ENCODE results near the gene ING3. TPM values are rescaled to one million over a fixed set of nuclear protein-coding genes. Genes with fewer than 3 reads are reported as not detected.
A peak's percentile ranks its signal among the peaks of the same experiment; 100 is the strongest.

Gene ING3
- total RNA-seq, 1 experiment from 2014 or later, result 23.1 TPM

DNA sequence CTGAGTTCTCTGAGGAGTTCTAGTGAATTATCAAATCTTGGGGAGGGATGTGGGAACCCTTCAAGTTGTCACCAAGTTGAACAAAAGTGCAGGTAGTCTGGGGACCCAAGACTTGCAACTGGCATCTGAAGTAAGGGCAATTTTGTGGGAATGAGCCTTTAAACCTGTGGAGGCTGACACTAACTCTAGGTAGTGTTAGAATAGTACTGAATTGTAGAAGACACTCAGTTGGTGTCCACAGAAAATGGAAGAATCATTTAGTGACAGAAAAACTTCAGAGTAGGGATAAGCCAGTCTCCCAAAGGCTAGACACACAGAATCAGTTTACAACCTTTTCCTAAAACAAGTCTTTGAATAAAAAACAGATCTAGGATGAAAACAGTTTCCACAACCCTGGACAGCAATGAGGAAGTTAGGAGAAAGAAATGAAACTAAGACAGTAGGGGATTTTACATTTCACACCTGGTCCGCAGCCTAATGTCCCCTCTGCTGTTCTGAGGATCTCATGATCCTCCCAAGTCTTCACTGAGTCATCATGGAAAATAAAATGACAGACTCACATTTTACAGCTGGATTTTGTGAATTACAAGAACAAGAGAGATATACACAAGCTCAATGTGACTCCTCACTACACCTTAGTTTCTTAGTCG, 23.0 kb upstream of the ING3 start:
- Histone ChIP-seq H2BK20ac (ENCODE audit: low read depth, low read length, poor library complexity, severe bottlenecking) (no peak overlapping the region), H3K56ac (ENCODE audit: insufficient read length, low read depth, low read length) (no peak overlapping the region), H3K9me3 (ENCODE audit: control insufficient read depth, low read depth, low read length) (no peaks in the 10 kb centered on the region), H3K23me2 (ENCODE audit: insufficient read length, low read depth, low read length, poor library complexity, severe bottlenecking) (no peaks in the 10 kb centered on the region), H2AFZ (ENCODE audit: low read length) (peak overlapping the region; percentile 12), H3T11ph (ENCODE audit: low read length) (no peak overlapping the region), H3K27ac (ENCODE audit: insufficient read length, low read depth, low read length) (no peak overlapping the region), H4K20me1 (ENCODE audit: control insufficient read depth, insufficient read depth, insufficient read length) (no peaks in the 10 kb centered on the region), H3K79me1 (ENCODE audit: insufficient read depth, low read depth, low read length, poor library complexity, severe bottlenecking) (no peaks in the 10 kb centered on the region), H2BK15ac (ENCODE audit: low read depth, low read length) (no peak overlapping the region), H2BK5ac (ENCODE audit: insufficient read length, low read length) (no peak overlapping the region), H3K4me1 (ENCODE audit: insufficient read depth, low read length) (peaks cover 6% of the 10 kb centered on the region; the same call in 1 of the 2 replicates), H4K91ac (ENCODE audit: insufficient read length, low read depth, low read length) (no peak overlapping the region), H3K23ac (ENCODE audit: insufficient read length, low read depth, low read length) (no peak overlapping the region), H2AK5ac (ENCODE audit: insufficient read length, low read length) (no peak overlapping the region), H3K14ac (ENCODE audit: insufficient read depth, low read length) (no peak overlapping the region), H4K5ac (ENCODE audit: insufficient read length, low read depth, low read length) (no peak overlapping the region), H3K9ac (ENCODE audit: extremely low read depth, insufficient read length, low read length) (no peak overlapping the region), H3K18ac (ENCODE audit: insufficient read length, low read depth, low read length) (peak overlapping the region; percentile 57), H3K4ac (ENCODE audit: low read depth, low read length) (no peak overlapping the region), H3K4me2 (ENCODE audit: insufficient read depth, insufficient read length, low read length) (no peak overlapping the region), H3K27me3 (ENCODE audit: insufficient read depth, low read length) (no peaks in the 10 kb centered on the region), H3K79me2 (ENCODE audit: insufficient read depth, low read length) (no peaks in the 10 kb centered on the region), H2BK120ac (ENCODE audit: low read depth, low read length, poor library complexity, severe bottlenecking) (no peak overlapping the region), H2BK12ac (ENCODE audit: insufficient read length, low read depth, low read length) (no peak overlapping the region), H4K8ac (replicated peaks; ENCODE audit: insufficient read length, low read depth, low read length) (no peak overlapping the region)
- TF ChIP-seq, protein P1, sequence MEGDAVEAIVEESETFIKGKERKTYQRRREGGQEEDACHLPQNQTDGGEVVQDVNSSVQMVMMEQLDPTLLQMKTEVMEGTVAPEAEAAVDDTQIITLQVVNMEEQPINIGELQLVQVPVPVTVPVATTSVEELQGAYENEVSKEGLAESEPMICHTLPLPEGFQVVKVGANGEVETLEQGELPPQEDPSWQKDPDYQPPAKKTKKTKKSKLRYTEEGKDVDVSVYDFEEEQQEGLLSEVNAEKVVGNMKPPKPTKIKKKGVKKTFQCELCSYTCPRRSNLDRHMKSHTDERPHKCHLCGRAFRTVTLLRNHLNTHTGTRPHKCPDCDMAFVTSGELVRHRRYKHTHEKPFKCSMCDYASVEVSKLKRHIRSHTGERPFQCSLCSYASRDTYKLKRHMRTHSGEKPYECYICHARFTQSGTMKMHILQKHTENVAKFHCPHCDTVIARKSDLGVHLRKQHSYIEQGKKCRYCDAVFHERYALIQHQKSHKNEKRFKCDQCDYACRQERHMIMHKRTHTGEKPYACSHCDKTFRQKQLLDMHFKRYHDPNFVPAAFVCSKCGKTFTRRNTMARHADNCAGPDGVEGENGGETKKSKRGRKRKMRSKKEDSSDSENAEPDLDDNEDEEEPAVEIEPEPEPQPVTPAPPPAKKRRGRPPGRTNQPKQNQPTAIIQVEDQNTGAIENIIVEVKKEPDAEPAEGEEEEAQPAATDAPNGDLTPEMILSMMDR (conservative IDR thresholded peaks at IDR 0.05), result no peak
- H3K27me3 Mint-ChIP-seq (ENCODE audit: low read depth), result no peaks in the 10 kb centered on the region
- whole genome bisulfite sequencing (ENCODE audit: extremely low coverage, insufficient read length, low lambda C conversion rate), result no CpG with 5 or more reads among the region's 2 CpGs
- no peaks in the 10 kb centered on the region for H3K36me3 Mint-ChIP-seq (ENCODE audit: insufficient read depth in 1 of 3, low read depth in 3 of 3)
- DNase-seq, result no peak
- peaks cover 20 to 21% of the 10 kb centered on the region in 2 experiments for H3K4me1 Mint-ChIP-seq
- H3K4me3 Mint-ChIP-seq, result no peak overlapping the region
- H3K9me3 Mint-ChIP-seq, result no peaks in the 10 kb centered on the region
- H3K27ac Mint-ChIP-seq, result peak overlapping the region; percentile 6 to 42 (median 26); a peak in 3 of 7 replicates
